IMR-90 (cell line): ENCODE data around the gene DNAJB12. TPM values are rescaled to one million over a fixed set of nuclear protein-coding genes. Genes with fewer than 3 reads are reported as not detected.

ENCODE experiments used
- ATAC-seq: fragments of 200-7000 bp; cut with Tn5 transposase; 2 replicates; pipeline ENCODE4 v1.9.1; 2020; ENCODE audit warnings: low read depth, mild to moderate bottlenecking, moderate library complexity
- BruUV-seq: library from RNA; stranded (reverse); fragments of 400-500 nt; replicated peaks from 2 replicates; lab custom pipeline; 2021; lab: Mats Ljungman, UMichigan
- CTCF ChIA-PET: fragments of 300-600 bp; formaldehyde crosslinking; extraction: SDS; loops from one replicate; lab custom pipeline; 2021; ENCODE audit warnings: antibody characterized with exemption; lab: Yijun Ruan, JAX
- POLR2A ChIA-PET: fragments of 300-600 bp; sonication (Branson Sonifier 250); formaldehyde crosslinking; loops from one replicate; lab custom pipeline; 2022; ENCODE audit warnings: antibody characterized with exemption; ENCODE audit not compliant: unreplicated experiment; lab: Charles Lee
- DNase-seq: peaks from one replicate; pipeline ENCODE4 v3.0.0; 2013
- H2AFZ ChIP-seq: replicated peaks from 2 replicates; pipeline ENCODE3; 2013; ENCODE audit warnings: low read length, mild to moderate bottlenecking; ENCODE audit not compliant: poor library complexity
- H2AK5ac ChIP-seq: 2 replicates; pipeline ENCODE4 v1.6.1; 2013; ENCODE audit warnings: low read depth, low read length, inconsistent platforms
- H2AK9ac ChIP-seq: replicated peaks from 2 replicates; pipeline ENCODE3; 2013; ENCODE audit warnings: mild to moderate bottlenecking, low read depth, low read length, moderate library complexity; ENCODE audit not compliant: poor library complexity
- H2BK120ac ChIP-seq: 2 replicates; pipeline ENCODE4 v1.6.1; 2013; ENCODE audit warnings: low read depth, low read length, inconsistent platforms
- H2BK15ac ChIP-seq: 3 replicates; pipeline ENCODE4 v1.6.1; 2013; ENCODE audit warnings: low read depth, low read length, inconsistent platforms
- H2BK20ac ChIP-seq: 2 replicates; pipeline ENCODE4 v1.6.1; 2013; ENCODE audit warnings: low read depth, mild to moderate bottlenecking, inconsistent platforms, low read length, moderate library complexity
- H2BK5ac ChIP-seq: 2 replicates; pipeline ENCODE4 v1.6.1; 2013; ENCODE audit warnings: mild to moderate bottlenecking, low read depth, low read length, inconsistent platforms; ENCODE audit not compliant: poor library complexity, severe bottlenecking
- H3K14ac ChIP-seq: replicated peaks from 2 replicates; pipeline ENCODE4 v1.6.1; 2013; ENCODE audit warnings: low read depth, low read length, inconsistent platforms
- H3K18ac ChIP-seq: 2 replicates; pipeline ENCODE4 v1.6.1; 2013; ENCODE audit warnings: low read depth, low read length, control low read depth
- H3K23ac ChIP-seq: 2 replicates; pipeline ENCODE4 v1.6.1; 2013; ENCODE audit warnings: low read depth, low read length, inconsistent platforms
- H3K27ac ChIP-seq: 2 replicates; pipeline ENCODE4 v1.5.1; 2013; ENCODE audit warnings: mild to moderate bottlenecking, control low read depth, low read length; ENCODE audit not compliant: insufficient read depth
- H3K27me3 ChIP-seq: 2 replicates; pipeline ENCODE4 v1.6.1; 2013; ENCODE audit warnings: low read length; ENCODE audit not compliant: control insufficient read depth, insufficient read depth
- H3K36me3 ChIP-seq: 2 replicates; pipeline ENCODE4 v1.6.1; 2013; ENCODE audit warnings: low read length, mixed read lengths; ENCODE audit not compliant: control insufficient read depth, insufficient read depth
- H3K4ac ChIP-seq: 2 replicates; pipeline ENCODE4 v1.6.1; 2013; ENCODE audit warnings: low read depth, low read length, inconsistent platforms
- H3K4me1 ChIP-seq: 2 replicates; pipeline ENCODE4 v1.6.1; 2013; ENCODE audit warnings: low read length, mixed read lengths; ENCODE audit not compliant: control insufficient read depth, insufficient read depth
- H3K4me2 ChIP-seq: 2 replicates; pipeline ENCODE4 v1.6.1; 2013; ENCODE audit warnings: low read depth, mild to moderate bottlenecking, control low read depth, low read length, moderate library complexity
- H3K4me3 ChIP-seq: 2 replicates; pipeline ENCODE4 v1.5.1; 2013; ENCODE audit warnings: low read depth, mild to moderate bottlenecking, control low read depth, low read length, moderate library complexity; ENCODE audit not compliant: insufficient read depth
- H3K56ac ChIP-seq: 2 replicates; pipeline ENCODE4 v1.6.1; 2013; ENCODE audit warnings: low read length, inconsistent platforms; ENCODE audit not compliant: insufficient read depth; ENCODE audit errors: extremely low read depth
- H3K79me1 ChIP-seq, 2 experiments: 2 replicates each; pipeline ENCODE4 v1.6.1; 2013; ENCODE audit warnings: low read length in 2 of 2, inconsistent platforms in 1 of 2, low read depth in 1 of 2
- H3K9ac ChIP-seq: 2 replicates; pipeline ENCODE4 v1.6.1; 2013; ENCODE audit warnings: low read depth, low read length, control low read depth
- H3K9me1 ChIP-seq: 2 replicates; pipeline ENCODE4 v1.6.1; 2013; ENCODE audit warnings: low read length, inconsistent platforms; ENCODE audit not compliant: insufficient read depth
- H3K9me3 ChIP-seq: 2 replicates; pipeline ENCODE4 v1.6.1; 2013; ENCODE audit warnings: low read length; ENCODE audit not compliant: control insufficient read depth, insufficient read depth
- H4K20me1 ChIP-seq: 2 replicates; pipeline ENCODE4 v1.6.1; 2013; ENCODE audit warnings: low read length, inconsistent platforms; ENCODE audit not compliant: insufficient read depth
- H4K5ac ChIP-seq: 2 replicates; pipeline ENCODE4 v1.6.1; 2013; ENCODE audit warnings: mild to moderate bottlenecking, low read depth, low read length, control low read depth
- H4K8ac ChIP-seq, 2 experiments: 2 replicates each; pipeline ENCODE4 v1.6.1; 2013; ENCODE audit warnings: low read depth in 2 of 2, low read length in 2 of 2, control low read depth in 1 of 2, inconsistent platforms in 1 of 2
- H4K91ac ChIP-seq: 2 replicates; pipeline ENCODE4 v1.6.1; 2013; ENCODE audit warnings: low read depth, low read length, inconsistent platforms; ENCODE audit not compliant: insufficient read depth
- BHLHE40 ChIP-seq: fragments of 150-350 bp; IDR thresholded peaks from 2 replicates; pipeline ENCODE4 v1.6.1; 2016; ENCODE audit warnings: mild to moderate bottlenecking, low read depth, low read length
- CHD1 ChIP-seq: IDR thresholded peaks from 2 replicates; pipeline ENCODE4 v1.6.1; 2012; ENCODE audit warnings: low read depth, low read length, improper control_type of control experiment
- ELK1 ChIP-seq: fragments of 150-350 bp; IDR thresholded peaks from 2 replicates; pipeline ENCODE4 v1.6.1; 2016; ENCODE audit warnings: low read depth, mild to moderate bottlenecking, low read length, moderate library complexity, borderline replicate concordance
- MAFK ChIP-seq: IDR thresholded peaks from 2 replicates; pipeline ENCODE4 v1.6.1; 2012; ENCODE audit warnings: low read depth, low read length, improper control_type of control experiment
- NFE2L2 ChIP-seq: fragments of 150-350 bp; IDR thresholded peaks from 2 replicates; pipeline ENCODE4 v1.6.1; 2016; ENCODE audit warnings: low read depth, mild to moderate bottlenecking, low read length
- POLR2A ChIP-seq: IDR thresholded peaks from 2 replicates; pipeline ENCODE4 v1.6.1; 2012; ENCODE audit warnings: mild to moderate bottlenecking, low read depth, low read length
- RCOR1 ChIP-seq: IDR thresholded peaks from 2 replicates; pipeline ENCODE4 v1.6.1; 2012; ENCODE audit warnings: mild to moderate bottlenecking, low read length, improper control_type of control experiment; ENCODE audit not compliant: insufficient replicate concordance
- WGBS, 2 experiments: methylation state at CpG; one replicate each; pipeline versions ENCODE4 v1.1.5 to v1.1.7; 2013; ENCODE audit warnings: missing lambda C conversion rate in 2 of 2; ENCODE audit not compliant: insufficient read length in 1 of 2; ENCODE audit errors: extremely low coverage in 2 of 2; 5-methylcytosine and 5-hydroxymethylcytosine counted together
- dilution Hi-C: fragments of 300-500 bp; cut with HindIII; formaldehyde crosslinking; loops from one replicate; pipeline ENCODE4 v1.14.3; 2018; ENCODE audit warnings: low sequenced_read_pairs; ENCODE audit not compliant: unreplicated experiment
- in situ Hi-C: fragments of 300-500 bp; cut with MboI; formaldehyde crosslinking; loops from 3 replicates; pipeline ENCODE4 v1.14.3; 2019; ENCODE audit warnings: low sequenced_read_pairs, inconsistent platforms, mixed read lengths
- intact Hi-C: fragments of 100-400 bp; cut with micrococcal nuclease; formaldehyde crosslinking; loops from 2 replicates; pipeline ENCODE4 v1.10.0; 2022
- polyA plus RNA-seq, 3 experiments: library from polyadenylated mRNA; depleted of rRNA; stranded (reverse); fragments of >200 nt; gene quantifications; 2 replicates each; pipeline ENCODE4 v1.2.3, GENCODE V29; 2012; ENCODE audit warnings: low replicate concordance in 1 of 3
- total RNA-seq: library from RNA; depleted of rRNA; stranded (reverse); fragments of >200 nt; gene quantifications from 2 replicates; pipeline ENCODE4 v1.2.3, GENCODE V29; 2012

DNAJB12 gene
- total and polyA plus RNA-seq, 2 of the 4 experiments (the other 2 are of a cell fraction) = 18.3 to 24.0 TPM

DNA sequence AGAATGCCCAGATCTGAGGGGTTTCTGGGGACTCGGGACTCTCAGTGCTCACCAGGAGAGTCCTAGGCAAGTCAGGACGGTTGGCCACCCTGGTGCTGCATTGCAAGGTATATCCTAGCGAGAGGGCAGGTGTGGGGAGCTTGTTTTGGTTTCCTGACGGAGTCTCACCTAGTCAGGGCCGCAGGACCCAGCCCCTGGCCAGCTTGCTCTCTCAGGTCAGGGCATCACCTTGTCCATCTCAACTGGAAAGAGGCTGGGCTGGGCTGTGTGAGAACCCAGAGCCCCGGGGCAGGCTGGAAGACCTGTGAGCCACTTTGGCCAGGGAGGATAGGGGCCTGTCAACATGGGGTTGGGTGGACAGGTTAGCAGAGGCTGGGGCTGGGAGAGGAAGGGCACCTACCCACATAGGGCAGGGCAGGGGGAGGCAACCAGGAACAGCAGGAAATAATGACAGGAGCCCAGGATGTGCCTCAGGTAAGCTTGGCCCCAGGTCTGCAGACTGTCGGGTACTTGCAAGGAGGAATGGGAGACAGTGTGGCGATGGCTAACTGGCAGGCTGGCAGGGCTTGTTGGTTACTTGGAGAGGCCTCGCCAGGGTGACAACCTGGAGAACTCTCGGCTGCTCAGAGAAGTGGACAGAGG, 31.5 kb downstream of the DNAJB12 start:
- 100% methylated on average over 5 of the region's 10 CpGs; no CpG with 5 or more reads in 1 of the 2 experiments for WGBS, 2 experiments
- peak overlapping the region; percentile 97 for H2BK15ac ChIP-seq
- CTCF ChIA-PET = no interaction called here
- no peak overlapping the region for H2AFZ ChIP-seq
- H3K9me1 ChIP-seq = peaks cover 21% of the 10 kb centered on the region
- in situ Hi-C loops (loop anchor here (10.0 kb wide), 1 partner anchor 358 kb away; the partner anchor contains the start of gene CHST3), dilution Hi-C loops (no loop called here), intact Hi-C loops (no loop called here)
- H3K23ac ChIP-seq = no peak overlapping the region
- TF ChIP-seq POLR2A (no peak), MAFK (no peak), ELK1 (no peak), BHLHE40 (no peak), NFE2L2 (no peak), RCOR1 (no peak), CHD1 (no peak)
- DNase-seq (no peak), ATAC-seq (no peak)
- peak overlapping the region; percentile 99 for H4K91ac ChIP-seq
- no TSS peak for BruUV-seq
- peak overlapping the region; percentile 98 for H2BK120ac ChIP-seq
- H4K5ac ChIP-seq = no peak overlapping the region
- no peaks in the 10 kb centered on the region for H3K27me3 ChIP-seq
- POLR2A ChIA-PET = interaction anchor here (0.5 kb wide), 1 partner anchor 56 kb away, joined by 10 read pairs; no protein-coding TSS in a partner anchor
- peaks cover 0 to 22% of the 10 kb centered on the region in 2 experiments; a peak in 2 of 4 replicates for H3K79me1 ChIP-seq
- H3K56ac ChIP-seq = no peak overlapping the region
- H2AK9ac ChIP-seq = peak overlapping the region; percentile 97
- peak overlapping the region; percentile 91 for H2BK20ac ChIP-seq
- no peak overlapping the region for H3K9ac ChIP-seq
- H3K14ac ChIP-seq = peak overlapping the region; percentile 92
- no peaks in the 10 kb centered on the region for H3K36me3 ChIP-seq
- peak overlapping the region; percentile 93 for H2BK5ac ChIP-seq
- H2AK5ac ChIP-seq = peak overlapping the region; percentile 100
- no peaks in the 10 kb centered on the region for H4K20me1 ChIP-seq
- H3K4me2 ChIP-seq = no peak overlapping the region
- H3K4me1 ChIP-seq = peaks cover 47% of the 10 kb centered on the region
- peak overlapping the region; percentile 92 to 99; a peak in 2 of 4 replicates for H4K8ac ChIP-seq
- no peak overlapping the region for H3K27ac ChIP-seq
- H3K9me3 ChIP-seq = no peaks in the 10 kb centered on the region
- H3K4me3 ChIP-seq = no peak overlapping the region
- H3K4ac ChIP-seq = peak overlapping the region; percentile 98
- no peak overlapping the region; the same call in 1 of the 2 replicates for H3K18ac ChIP-seq
